ENCODE data around the gene WIPI1. TPM values are rescaled to one million over a fixed set of nuclear protein-coding genes. Genes with fewer than 3 reads are reported as not detected.
"Not testable (repeated sequence)": the region's sequence is repeated elsewhere in the genome, so short reads cannot be mapped to it uniquely, and the experiment has no call there.

WIPI1 gene
- total RNA-seq, 1 donor from 2014 or later = 49.9 TPM

GRCh38 chr17:68379692-68380677, 77.3 kb downstream of the WIPI1 start:
- DNase-seq (ENCODE audit: low read depth) = no peak

GRCh38 chr17:68379177-68379510, 78.2 kb downstream of the WIPI1 start:
- H3K27me3 ChIP-seq (ENCODE audit: control insufficient read depth, insufficient read depth, low read length) = no peaks in the 10 kb centered on the region
- H3K36me3 ChIP-seq (ENCODE audit: control insufficient read depth, insufficient read depth, low read length) = no peaks in the 10 kb centered on the region
- DNase-seq (ENCODE audit: low read depth) = no peak
- no peak for TF ChIP-seq CTCF (IDR thresholded peaks at IDR 0.05; ENCODE audit: insufficient read depth, low read length, poor library complexity, severe bottlenecking)
- no peak overlapping the region for H3K4me3 ChIP-seq (ENCODE audit: low read depth, low read length)

More at GRCh38 chr17:68379692-68380677, 77.3 kb downstream of the WIPI1 start:
- Histone ChIP-seq H3K4me3 (ENCODE audit: low read depth, low read length) (no peak overlapping the region), H3K36me3 (ENCODE audit: control insufficient read depth, insufficient read depth, low read length) (no peaks in the 10 kb centered on the region), H3K27me3 (ENCODE audit: control insufficient read depth, insufficient read depth, low read length) (no peaks in the 10 kb centered on the region)
- no peak for TF ChIP-seq CTCF (IDR thresholded peaks at IDR 0.05; ENCODE audit: insufficient read depth, low read length, poor library complexity, severe bottlenecking)

GRCh38 chr17:68378268-68379176, 78.8 kb downstream of the WIPI1 start:
- no peaks in the 10 kb centered on the region for H3K36me3 ChIP-seq (ENCODE audit: control insufficient read depth, insufficient read depth, low read length)
- DNase-seq (ENCODE audit: low read depth) = no peak
- no peak overlapping the region for H3K4me3 ChIP-seq (ENCODE audit: low read depth, low read length)
- no peaks in the 10 kb centered on the region for H3K27me3 ChIP-seq (ENCODE audit: control insufficient read depth, insufficient read depth, low read length)
- no peak for TF ChIP-seq CTCF (IDR thresholded peaks at IDR 0.05; ENCODE audit: insufficient read depth, low read length, poor library complexity, severe bottlenecking)

- no peak for DNase-seq (ENCODE audit: low read depth)
- Histone ChIP-seq H3K4me3 (ENCODE audit: low read depth, low read length) (no peak overlapping the region), H3K36me3 (ENCODE audit: control insufficient read depth, insufficient read depth, low read length) (no peaks in the 10 kb centered on the region), H3K27me3 (ENCODE audit: control insufficient read depth, insufficient read depth, low read length) (no peaks in the 10 kb centered on the region)
- TF ChIP-seq CTCF (IDR thresholded peaks at IDR 0.05; ENCODE audit: insufficient read depth, low read length, poor library complexity, severe bottlenecking) = no peak
Measured at GRCh38 chr17:68377771-68378267, 79.5 kb downstream of the WIPI1 start.

GRCh38 chr17:68376178-68376577, 81.1 kb downstream of the WIPI1 start:
- H3K27me3 ChIP-seq (ENCODE audit: control insufficient read depth, insufficient read depth, low read length); DNase-seq (ENCODE audit: low read depth); H3K36me3 ChIP-seq (ENCODE audit: control insufficient read depth, insufficient read depth, low read length); H3K4me3 ChIP-seq (ENCODE audit: low read depth, low read length): not testable (repeated sequence)

GRCh38 chr17:68375566-68375965, 81.7 kb downstream of the WIPI1 start:
- Histone ChIP-seq H3K4me3 (ENCODE audit: low read depth, low read length) (no peak overlapping the region), H3K36me3 (ENCODE audit: control insufficient read depth, insufficient read depth, low read length) (no peaks in the 10 kb centered on the region), H3K27me3 (ENCODE audit: control insufficient read depth, insufficient read depth, low read length) (no peaks in the 10 kb centered on the region)
- no peak for DNase-seq (ENCODE audit: low read depth)
- no peak for TF ChIP-seq CTCF (IDR thresholded peaks at IDR 0.05; ENCODE audit: insufficient read depth, low read length, poor library complexity, severe bottlenecking)
